Sigmoid colon (tissue), 7 donors: ENCODE data around the gene LEMD2. TPM values are rescaled to one million over a fixed set of nuclear protein-coding genes. Genes with fewer than 3 reads are reported as not detected.

Experiments
- DNase-seq: peaks from one replicate; pipeline ENCODE4 v3.0.0-alpha.2; 2019
- H3K27ac ChIP-seq, 4 donors: fragments of 200-600 bp; sonication (generic); one replicate each; pipeline ENCODE4 v1.5.1; 2016 to 2019; ENCODE audit warnings: mild to moderate bottlenecking in 1 of 4
- H3K27me3 ChIP-seq, 3 donors: fragments of 200-600 bp; sonication (generic); one replicate each; pipeline ENCODE4 v1.5.1; 2019; ENCODE audit warnings: mild to moderate bottlenecking in 1 of 3
- H3K36me3 ChIP-seq, 4 donors: fragments of 200-600 bp; sonication (generic); one replicate each; pipeline ENCODE4 v1.5.1; 2016 to 2019
- H3K4me1 ChIP-seq, 4 donors: fragments of 200-600 bp; sonication (generic); one replicate each; pipeline ENCODE4 v1.5.1; 2017 to 2019
- H3K4me3 ChIP-seq, 4 donors: fragments of 200-600 bp; sonication (generic); one replicate each; pipeline ENCODE4 v1.5.1; 2017 to 2019; ENCODE audit warnings: mild to moderate bottlenecking in 2 of 4, moderate library complexity in 1 of 4
- H3K9me3 ChIP-seq, 4 donors: fragments of 200-600 bp in 3 of 4; sonication (generic) in 3 of 4; one replicate each; pipeline versions ENCODE4 v1.5.1 to v1.6.1; 2013 to 2019
- EP300 ChIP-seq, 4 donors: sonication (generic); formaldehyde crosslinking; IDR thresholded peaks; one replicate each; pipeline ENCODE4 v1.6.1; 2017; ENCODE audit warnings: antibody characterized with exemption in 4 of 4
- POLR2A ChIP-seq, 2 donors: fragments of 450-650 bp; IDR thresholded peaks; one replicate each; pipeline ENCODE4 v1.6.1; 2016; ENCODE audit warnings: antibody characterized with exemption in 2 of 2, mild to moderate bottlenecking in 2 of 2, moderate library complexity in 2 of 2
- POLR2AphosphoS5 ChIP-seq, 4 donors: sonication (generic); formaldehyde crosslinking; IDR thresholded peaks; one replicate each; pipeline ENCODE4 v1.6.1; 2017; ENCODE audit warnings: antibody characterized with exemption in 4 of 4
- WGBS, 2 donors: extraction: QIAGEN DNeasy Blood & Tissue Kit; methylation state at CpG; one replicate each; pipeline ENCODE4 v1.1.7; 2013; 5-methylcytosine and 5-hydroxymethylcytosine counted together
- intact Hi-C: fragments of 100-400 bp; cut with DNase I; formaldehyde crosslinking; loops from one replicate; pipeline ENCODE4 v1.15.1; 2023
- polyA plus RNA-seq, 3 donors: library from polyadenylated mRNA; stranded (reverse); fragments of 200-250 nt; gene quantifications; one replicate each; pipeline ENCODE4 v1.2.3, GENCODE V29; 2013
- total RNA-seq, 4 donors: library from RNA; depleted of rRNA; stranded (reverse); fragments of >200 nt; gene quantifications; one replicate each; pipeline ENCODE4 v1.1.0, GENCODE V29; 2016
- TF ChIP-seq, protein P1 (sequence below), 4 experiments: fragments of 450-650 bp in 3 of 4; fragments of 200-600 bp in 1 of 4; IDR thresholded peaks; one replicate each; pipeline ENCODE4 v1.5.1; 2016 to 2019; ENCODE audit warnings: antibody characterized with exemption in 4 of 4, mild to moderate bottlenecking in 3 of 4, moderate library complexity in 2 of 4
- donor health status: healthy with polysubstance abuse.
- donor health status: Bipolar disorder and iron deficiency.
- donor health status: healthy.

The LEMD2 gene
- total and polyA plus RNA-seq, 7 donors, result 17.6 to 71.6 (median 38.3) TPM

DNA sequence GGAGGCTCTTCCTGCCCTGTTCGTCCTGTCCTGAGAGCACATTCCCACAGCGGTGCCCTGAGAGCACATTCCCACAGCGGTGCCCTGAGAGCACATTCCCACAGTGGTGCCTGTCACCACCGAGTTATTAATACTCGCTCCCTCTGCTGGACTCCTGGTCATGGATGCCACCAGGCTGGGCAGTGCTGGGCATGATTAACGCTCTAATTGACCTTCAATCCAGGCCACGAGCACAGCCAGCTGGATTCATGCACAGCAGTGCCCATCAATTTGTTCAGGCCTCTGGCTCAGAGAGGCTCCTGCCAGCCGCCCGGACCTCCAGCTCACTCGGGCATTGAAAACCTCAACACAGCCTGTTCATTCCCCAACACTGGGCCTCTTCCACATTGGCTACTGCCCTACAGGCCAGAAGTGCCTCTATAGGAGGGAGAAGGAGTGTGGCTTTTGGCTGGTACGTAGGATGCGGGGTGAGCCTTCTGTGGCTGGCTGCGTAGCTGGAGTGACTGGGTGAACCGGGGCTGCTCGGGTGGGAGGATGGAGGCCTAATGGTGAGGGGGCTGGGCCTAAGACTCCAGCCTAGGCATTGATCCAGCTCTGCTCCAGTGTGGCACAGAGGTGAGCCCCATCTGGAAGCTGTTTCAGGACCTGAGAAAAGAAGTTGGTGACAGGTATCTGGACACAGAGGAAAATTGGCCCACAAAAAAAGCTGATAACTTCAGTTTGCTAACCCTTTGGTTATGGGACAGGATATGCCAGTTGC is 51.5 kb downstream of the LEMD2 start:
- no peak overlapping the region for H3K27ac ChIP-seq
- DNase-seq, result no peak
- peaks cover 0 to 51% (median 8%) of the 10 kb centered on the region in 4 donors for H3K36me3 ChIP-seq
- H3K27me3 ChIP-seq, result no peaks in the 10 kb centered on the region
- intact Hi-C loops, result no loop called here
- WGBS, 2 donors, result 89 to 93% methylated on average over 15 of the region's 15 CpGs
- H3K4me1 ChIP-seq, result peaks cover 0 to 14% (median 3%) of the 10 kb centered on the region in 4 donors
- no peak for TF ChIP-seq POLR2A (IDR thresholded peaks at IDR 0.05)
- TF ChIP-seq, protein P1, sequence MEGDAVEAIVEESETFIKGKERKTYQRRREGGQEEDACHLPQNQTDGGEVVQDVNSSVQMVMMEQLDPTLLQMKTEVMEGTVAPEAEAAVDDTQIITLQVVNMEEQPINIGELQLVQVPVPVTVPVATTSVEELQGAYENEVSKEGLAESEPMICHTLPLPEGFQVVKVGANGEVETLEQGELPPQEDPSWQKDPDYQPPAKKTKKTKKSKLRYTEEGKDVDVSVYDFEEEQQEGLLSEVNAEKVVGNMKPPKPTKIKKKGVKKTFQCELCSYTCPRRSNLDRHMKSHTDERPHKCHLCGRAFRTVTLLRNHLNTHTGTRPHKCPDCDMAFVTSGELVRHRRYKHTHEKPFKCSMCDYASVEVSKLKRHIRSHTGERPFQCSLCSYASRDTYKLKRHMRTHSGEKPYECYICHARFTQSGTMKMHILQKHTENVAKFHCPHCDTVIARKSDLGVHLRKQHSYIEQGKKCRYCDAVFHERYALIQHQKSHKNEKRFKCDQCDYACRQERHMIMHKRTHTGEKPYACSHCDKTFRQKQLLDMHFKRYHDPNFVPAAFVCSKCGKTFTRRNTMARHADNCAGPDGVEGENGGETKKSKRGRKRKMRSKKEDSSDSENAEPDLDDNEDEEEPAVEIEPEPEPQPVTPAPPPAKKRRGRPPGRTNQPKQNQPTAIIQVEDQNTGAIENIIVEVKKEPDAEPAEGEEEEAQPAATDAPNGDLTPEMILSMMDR (IDR thresholded peaks at IDR 0.05), result no peak
- H3K4me3 ChIP-seq, result no peak overlapping the region
- no peaks in the 10 kb centered on the region for H3K9me3 ChIP-seq

DNA sequence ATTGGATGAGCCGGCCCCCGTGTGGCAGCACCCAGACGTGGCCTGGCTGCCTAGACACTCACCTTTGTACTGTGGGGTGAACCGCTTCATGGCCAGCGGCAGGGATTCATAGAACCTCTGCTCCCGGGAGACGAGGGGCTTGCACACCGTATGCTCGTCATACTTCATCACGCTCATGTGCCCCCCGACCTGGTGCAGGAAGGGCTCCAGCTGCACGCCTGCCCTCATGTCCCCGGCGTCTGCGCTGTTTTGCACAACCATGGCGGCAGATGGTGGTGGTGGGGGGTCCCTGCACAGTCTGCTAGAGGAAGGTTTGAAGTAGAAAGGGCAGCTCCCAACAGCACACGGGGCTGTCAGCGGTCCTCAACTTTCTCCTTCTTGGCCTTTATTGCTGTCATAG is 53.7 kb downstream of the LEMD2 start:
- DNase-seq, result no peak
- Histone ChIP-seq H3K4me3 (no peak overlapping the region), H3K27ac (no peak overlapping the region), H3K27me3 (no peaks in the 10 kb centered on the region), H3K36me3 (peaks cover 0 to 69% (median 8%) of the 10 kb centered on the region in 4 donors), H3K4me1 (peaks cover 0 to 7% (median 3%) of the 10 kb centered on the region in 4 donors), H3K9me3 (no peaks in the 10 kb centered on the region)
- intact Hi-C loops, result no loop called here
- WGBS, 2 donors, result 88 to 89% methylated on average over 18 of the region's 18 CpGs
- no peak for TF ChIP-seq POLR2AphosphoS5 (IDR thresholded peaks at IDR 0.05)
- TF ChIP-seq POLR2A (IDR thresholded peaks at IDR 0.05), result no peak
- TF ChIP-seq EP300 (IDR thresholded peaks at IDR 0.05), result no peak
- TF ChIP-seq, protein P1 (IDR thresholded peaks at IDR 0.05), result no peak

DNA sequence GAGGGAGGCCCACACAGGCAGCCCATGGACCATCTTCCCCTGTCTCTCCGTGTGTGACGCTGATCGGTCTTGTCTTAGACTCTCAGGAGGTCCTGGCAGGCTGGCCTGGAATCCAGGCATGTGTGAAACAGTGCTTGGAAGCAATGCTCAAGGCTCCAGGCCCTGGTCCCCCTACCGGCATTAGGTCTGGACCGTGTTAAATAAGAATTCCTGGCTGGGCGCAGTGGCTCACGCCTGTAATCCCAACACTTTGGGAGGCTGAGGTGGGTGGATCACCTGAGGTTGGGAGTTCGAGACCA is 55.3 kb downstream of the LEMD2 start:
- TF ChIP-seq POLR2A (IDR thresholded peaks at IDR 0.05) (no peak), EP300 (IDR thresholded peaks at IDR 0.05) (no peak), POLR2AphosphoS5 (IDR thresholded peaks at IDR 0.05) (no peak)
- TF ChIP-seq, protein P1 (IDR thresholded peaks at IDR 0.05), result no peak
- no peak overlapping the region for H3K27ac ChIP-seq
- H3K4me3 ChIP-seq, result no peak overlapping the region
- intact Hi-C loops, result no loop called here
- no peaks in the 10 kb centered on the region for H3K4me1 ChIP-seq
- WGBS, 2 donors, result 95 to 96% methylated on average over 8 of the region's 8 CpGs
- no peaks in the 10 kb centered on the region for H3K27me3 ChIP-seq
- no peak for DNase-seq
- H3K9me3 ChIP-seq, result no peaks in the 10 kb centered on the region
- peaks cover 0 to 72% (median 8%) of the 10 kb centered on the region in 4 donors for H3K36me3 ChIP-seq

DNA sequence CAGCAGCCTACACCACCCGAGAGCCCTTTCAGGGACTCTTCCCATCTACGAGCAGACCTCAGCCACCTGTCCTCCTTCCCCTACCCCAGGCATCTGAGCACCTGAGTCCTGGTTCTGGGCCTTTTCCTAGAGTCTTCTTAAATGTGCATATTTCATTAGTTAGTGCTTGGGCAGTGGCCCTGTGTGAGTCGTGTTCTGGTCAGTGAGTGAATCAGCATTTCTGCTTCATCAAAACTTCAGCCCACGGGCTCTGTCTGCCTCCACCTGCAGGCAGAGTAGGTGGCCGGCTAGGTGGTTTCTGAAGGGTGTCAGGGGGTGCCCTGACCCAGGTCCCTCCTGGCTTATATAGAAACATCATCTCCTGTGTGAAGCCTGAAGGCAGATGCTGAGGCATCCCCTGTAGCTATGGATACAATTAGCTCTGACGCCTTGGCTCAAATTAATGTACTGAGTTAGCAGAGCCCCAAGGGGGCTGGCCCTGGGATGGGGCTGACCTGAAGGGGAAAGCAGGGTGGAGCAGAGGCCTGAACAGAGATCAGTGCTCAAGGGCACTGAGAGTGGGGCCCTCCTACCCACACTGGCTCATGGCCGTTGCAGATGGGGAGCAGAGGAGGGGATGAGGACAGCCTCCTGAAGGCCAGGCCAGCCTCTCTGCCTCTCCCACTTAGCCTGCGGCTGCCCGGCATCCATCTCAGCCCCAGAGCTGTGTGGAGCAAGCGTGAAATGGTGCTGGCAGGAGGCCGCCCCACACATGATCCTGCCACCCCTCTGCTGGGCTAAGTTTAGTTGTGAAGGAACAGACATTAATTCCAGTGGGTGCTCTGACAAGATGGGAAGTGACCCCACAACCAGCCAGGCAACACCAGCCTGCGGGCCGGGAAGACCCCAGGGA is 55.9 kb downstream of the LEMD2 start:
- H3K27me3 ChIP-seq, result no peaks in the 10 kb centered on the region
- H3K36me3 ChIP-seq, result peaks cover 0 to 66% (median 8%) of the 10 kb centered on the region in 4 donors
- TF ChIP-seq POLR2AphosphoS5 (IDR thresholded peaks at IDR 0.05), result no peak
- no peak for TF ChIP-seq POLR2A (IDR thresholded peaks at IDR 0.05)
- TF ChIP-seq, protein P1 (IDR thresholded peaks at IDR 0.05), result no peak
- no peak for TF ChIP-seq EP300 (IDR thresholded peaks at IDR 0.05)
- no peaks in the 10 kb centered on the region for H3K9me3 ChIP-seq
- DNase-seq, result no peak
- no peak overlapping the region for H3K27ac ChIP-seq
- 91 to 93% methylated on average over 13 of the region's 13 CpGs for WGBS, 2 donors
- no peak overlapping the region for H3K4me3 ChIP-seq
- H3K4me1 ChIP-seq, result no peaks in the 10 kb centered on the region
- intact Hi-C loops, result no loop called here
